OCI-M2 (cell line): ENCODE data around the gene RETN.

Source experiments
- DNase-seq: peaks from one replicate; lab custom pipeline; 2025; ENCODE audit not compliant: unreplicated experiment; lab: John Stamatoyannopoulos, UW

Gene RETN

GRCh38 chr19:7657131-7657751 is 11.6 kb upstream of the RETN start:
- DNase-seq = no peak

GRCh38 chr19:7658219-7658686 is 10.6 kb upstream of the RETN start:
- DNase-seq = no peak

GRCh38 chr19:7661744-7662538 is 6.9 kb upstream of the RETN start:
- no peak for DNase-seq

GRCh38 chr19:7662657-7663056 is 6.2 kb upstream of the RETN start:
- DNase-seq = no peak

- DNase-seq = no peak
These were observed 5.1 kb upstream of the RETN start for GRCh38 chr19:7663706-7664105.

GRCh38 chr19:7665076-7665475 is 3.8 kb upstream of the RETN start:
- no peak for DNase-seq

- no peak for DNase-seq
These were observed 792 bp downstream of the RETN start for GRCh38 chr19:7669641-7670040.

- DNase-seq = no peak
These were observed 1.4 kb downstream of the RETN start for GRCh38 chr19:7670150-7670783.

- DNase-seq = no peak
These were observed 1.9 kb downstream of the RETN start for GRCh38 chr19:7670790-7671189.

GRCh38 chr19:7672522-7672921 is 3.7 kb downstream of the RETN start:
- DNase-seq = no peak

GRCh38 chr19:7674010-7675005 is 5.5 kb downstream of the RETN start:
- DNase-seq = peak; percentile 7

GRCh38 chr19:7676376-7676775 is 7.5 kb downstream of the RETN start:
- DNase-seq = no peak

GRCh38 chr19:7676854-7677253 is 8.0 kb downstream of the RETN start, which contains the start of gene MCEMP1:
TSS of gene MCEMP1 (plus strand) at chr19:7677090. CDS start at chr19:7677121, 31 bp downstream.
- no peak for DNase-seq

GRCh38 chr19:7677669-7678311 is 8.9 kb downstream of the RETN start:
- no peak for DNase-seq

- DNase-seq = no peak
These were observed 10.3 kb downstream of the RETN start for GRCh38 chr19:7678971-7679751.

GRCh38 chr19:7679771-7680605 is 11.1 kb downstream of the RETN start:
- DNase-seq = no peak

GRCh38 chr19:7680606-7681339 is 11.9 kb downstream of the RETN start, which contains the start of gene TRAPPC5:
TSS of gene TRAPPC5 (plus strand) at chr19:7680833. CDS start at chr19:7682254, 1,421 bp downstream.
- DNase-seq = peak; percentile 21
